GM12865 (cell line): ENCODE data around the gene RNF222.
"Not testable (repeated sequence)": the region's sequence is repeated elsewhere in the genome, so short reads cannot be mapped to it uniquely, and the experiment has no call there.

Experiments used
- DNase-seq: peaks from one replicate; pipeline ENCODE4 v3.0.0; 2010; ENCODE audit warnings: low read depth
- H3K4me3 ChIP-seq: 2 replicates; pipeline ENCODE4 v1.5.1; 2011; ENCODE audit warnings: mild to moderate bottlenecking, low read depth, low read length, control low read depth
- CTCF ChIP-seq: IDR thresholded peaks from 2 replicates; pipeline ENCODE4 v1.5.1; 2011; ENCODE audit warnings: low read length, control low read depth, low read depth, inconsistent platforms; ENCODE audit not compliant: insufficient read depth; ENCODE audit errors: missing control alignments

RNF222 gene

GRCh38 chr17:8360751-8361150, 36.9 kb downstream of the RNF222 start:
- no peak for TF ChIP-seq CTCF
- no peak overlapping the region for H3K4me3 ChIP-seq
- no peak for DNase-seq

GRCh38 chr17:8360260-8360659, 37.4 kb downstream of the RNF222 start:
- no peak for TF ChIP-seq CTCF
- no peak for DNase-seq
- no peak overlapping the region for H3K4me3 ChIP-seq

GRCh38 chr17:8359769-8360168, 37.9 kb downstream of the RNF222 start:
- no peak overlapping the region for H3K4me3 ChIP-seq
- TF ChIP-seq CTCF: no peak
- no peak for DNase-seq

- TF ChIP-seq CTCF: no peak
- H3K4me3 ChIP-seq: no peak overlapping the region
- DNase-seq: no peak
Observed at GRCh38 chr17:8357910-8358309, 39.7 kb downstream of the RNF222 start.

- H3K4me3 ChIP-seq: no peak overlapping the region
- TF ChIP-seq CTCF: no peak
- DNase-seq: no peak
Observed at GRCh38 chr17:8354236-8354635, 43.4 kb downstream of the RNF222 start.

- no peak for TF ChIP-seq CTCF
- no peak for DNase-seq
- no peak overlapping the region for H3K4me3 ChIP-seq
Observed at GRCh38 chr17:8353736-8354135, 43.9 kb downstream of the RNF222 start.

GRCh38 chr17:8350339-8350738, 47.3 kb downstream of the RNF222 start:
- DNase-seq: no peak
- no peak overlapping the region for H3K4me3 ChIP-seq
- no peak for TF ChIP-seq CTCF

- not testable (repeated sequence) for H3K4me3 ChIP-seq, DNase-seq
Observed at GRCh38 chr17:8347001-8347400, 50.6 kb downstream of the RNF222 start.
